CD4-positive, alpha-beta T cell (primary cell): Measurements from ENCODE around the gene TTC33. TPM values are rescaled to one million over a fixed set of nuclear protein-coding genes. Genes with fewer than 3 reads are reported as not detected.

Source experiments
- ATAC-seq: fragments of 200-7000 bp; cut with Tn5 transposase; one replicate; pipeline ENCODE4 v1.10.0; 2022; ENCODE audit warnings: mild to moderate bottlenecking; ENCODE audit not compliant: poor library complexity
- CTCF ChIA-PET: fragments of 350-600 bp; sonication (Branson Sonifier 250); formaldehyde crosslinking; loops from one replicate; lab custom pipeline; 2021; ENCODE audit warnings: antibody characterized with exemption, inconsistent platforms; lab: Charles Lee
- POLR2A ChIA-PET: fragments of 350-600 bp; sonication (Branson Sonifier 250); formaldehyde crosslinking; loops from one replicate; lab custom pipeline; 2021; ENCODE audit warnings: antibody characterized with exemption, inconsistent platforms; lab: Charles Lee
- DNase-seq, 14 experiments: peaks; one replicate each; pipeline ENCODE4 v3.0.0-alpha.2; 2013 to 2020; ENCODE audit warnings: mixed read lengths in 2 of 14
- H3K27ac ChIP-seq, 2 donors: one replicate each; pipeline versions ENCODE4 v1.5.1 to v1.7.0; 2013; ENCODE audit warnings: low read length in 2 of 2, low read depth in 1 of 2, mild to moderate bottlenecking in 1 of 2
- H3K27me3 ChIP-seq, 2 experiments: 1 replicate in 1 of 2; 2 replicates in 1 of 2; pipeline versions ENCODE4 v1.6.1 to v1.7.0; 2013; ENCODE audit warnings: low read length in 2 of 2, control low read depth in 1 of 2, mild to moderate bottlenecking in 1 of 2, moderate library complexity in 1 of 2; ENCODE audit not compliant: insufficient read depth in 2 of 2, control insufficient read depth in 1 of 2
- H3K36me3 ChIP-seq: one replicate; pipeline ENCODE4 v1.6.1; 2013; ENCODE audit warnings: low read length, control low read depth; ENCODE audit not compliant: insufficient read depth
- H3K4me1 ChIP-seq: one replicate; pipeline ENCODE4 v1.6.1; 2013; ENCODE audit warnings: low read length, control low read depth; ENCODE audit not compliant: insufficient read depth
- H3K4me3 ChIP-seq: one replicate; pipeline ENCODE4 v1.5.1; 2013; ENCODE audit warnings: mild to moderate bottlenecking, low read length, moderate library complexity
- H3K9me3 ChIP-seq, 2 experiments: 1 replicate in 1 of 2; 2 replicates in 1 of 2; pipeline versions ENCODE4 v1.6.1 to v1.7.0; 2013; ENCODE audit warnings: low read length in 2 of 2, mild to moderate bottlenecking in 2 of 2, control low read depth in 1 of 2, moderate library complexity in 1 of 2; ENCODE audit not compliant: control insufficient read depth in 1 of 2, insufficient read depth in 1 of 2
- H3K27ac Mint-ChIP-seq: one replicate; pipeline ENCODE4 v1.8.0; 2020; ENCODE audit warnings: mixed read lengths
- H3K27me3 Mint-ChIP-seq: one replicate; pipeline ENCODE4 v1.8.0; 2021; ENCODE audit warnings: mixed read lengths
- H3K36me3 Mint-ChIP-seq: one replicate; pipeline ENCODE4 v1.8.0; 2021; ENCODE audit warnings: low read depth, mixed read lengths
- H3K4me1 Mint-ChIP-seq: one replicate; pipeline ENCODE4 v1.8.0; 2021; ENCODE audit warnings: low read depth, mixed read lengths
- H3K4me3 Mint-ChIP-seq: one replicate; pipeline ENCODE4 v1.8.0; 2020; ENCODE audit warnings: mild to moderate bottlenecking, mixed read lengths
- H3K9me3 Mint-ChIP-seq: one replicate; pipeline ENCODE4 v1.8.0; 2020; ENCODE audit warnings: mixed read lengths
- intact Hi-C, 2 experiments: fragments of 100-400 bp; cut with DNase I in 1 of 2; cut with micrococcal nuclease in 1 of 2; formaldehyde crosslinking; loops; one replicate each; pipeline versions ENCODE4 v1.15.1 to v1.9.0; 2023 to 2025; cut with DNase I, micrococcal nuclease
- total RNA-seq, 174 experiments: library from RNA in 2 of 174; stranded (reverse) in 2 of 174; gene quantifications; one replicate each; pipeline ENCODE4 v1.2.3 and lab custom pipeline; 2021 to 2026
- TF ChIP-seq, protein P1 (sequence below): fragments of 200-600 bp; IDR thresholded peaks from one replicate; pipeline ENCODE4 v1.8.0; 2022; ENCODE audit warnings: antibody characterized with exemption, mild to moderate bottlenecking

TTC33 gene
- total RNA-seq, 2 experiments from 2014 or later, result 8.7 to 12.0 TPM

DNA sequence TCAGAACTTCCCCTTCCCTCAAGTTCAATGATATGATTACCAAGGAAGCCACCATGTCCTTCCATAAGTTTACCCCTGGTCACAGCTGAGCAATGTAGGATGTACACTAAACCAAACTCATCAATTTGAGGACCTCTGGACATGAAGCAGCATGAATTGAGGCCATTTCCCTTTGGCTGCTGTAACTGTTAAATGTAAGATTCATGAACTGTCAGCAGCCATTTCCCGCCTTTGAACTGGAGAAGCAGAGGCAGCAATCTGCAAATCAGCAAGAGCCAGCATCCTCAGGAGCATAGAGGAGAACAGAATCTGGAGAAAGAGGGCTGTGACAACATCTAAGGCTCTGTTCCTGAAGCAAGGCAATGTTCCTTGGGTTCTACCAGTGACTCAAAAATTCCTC, 180.3 kb downstream of the TTC33 start:
- ATAC-seq (no peak), DNase-seq (no peak)
- no peak overlapping the region for H3K27ac Mint-ChIP-seq
- peaks cover 23% of the 10 kb centered on the region for H3K4me1 Mint-ChIP-seq
- no peaks in the 10 kb centered on the region for H3K27me3 ChIP-seq
- no peak overlapping the region for H3K4me3 Mint-ChIP-seq
- no peaks in the 10 kb centered on the region for H3K27me3 Mint-ChIP-seq
- H3K9me3 ChIP-seq, result no peaks in the 10 kb centered on the region
- intact Hi-C loops, result no loop called here
- ChIA-PET CTCF (no interaction called here), POLR2A (no interaction called here)
- no peaks in the 10 kb centered on the region for H3K36me3 Mint-ChIP-seq
- TF ChIP-seq, protein P1, sequence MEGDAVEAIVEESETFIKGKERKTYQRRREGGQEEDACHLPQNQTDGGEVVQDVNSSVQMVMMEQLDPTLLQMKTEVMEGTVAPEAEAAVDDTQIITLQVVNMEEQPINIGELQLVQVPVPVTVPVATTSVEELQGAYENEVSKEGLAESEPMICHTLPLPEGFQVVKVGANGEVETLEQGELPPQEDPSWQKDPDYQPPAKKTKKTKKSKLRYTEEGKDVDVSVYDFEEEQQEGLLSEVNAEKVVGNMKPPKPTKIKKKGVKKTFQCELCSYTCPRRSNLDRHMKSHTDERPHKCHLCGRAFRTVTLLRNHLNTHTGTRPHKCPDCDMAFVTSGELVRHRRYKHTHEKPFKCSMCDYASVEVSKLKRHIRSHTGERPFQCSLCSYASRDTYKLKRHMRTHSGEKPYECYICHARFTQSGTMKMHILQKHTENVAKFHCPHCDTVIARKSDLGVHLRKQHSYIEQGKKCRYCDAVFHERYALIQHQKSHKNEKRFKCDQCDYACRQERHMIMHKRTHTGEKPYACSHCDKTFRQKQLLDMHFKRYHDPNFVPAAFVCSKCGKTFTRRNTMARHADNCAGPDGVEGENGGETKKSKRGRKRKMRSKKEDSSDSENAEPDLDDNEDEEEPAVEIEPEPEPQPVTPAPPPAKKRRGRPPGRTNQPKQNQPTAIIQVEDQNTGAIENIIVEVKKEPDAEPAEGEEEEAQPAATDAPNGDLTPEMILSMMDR, result no peak
- no peak overlapping the region for H3K4me3 ChIP-seq
- H3K9me3 Mint-ChIP-seq, result no peaks in the 10 kb centered on the region
- H3K4me1 ChIP-seq, result peaks cover 6% of the 10 kb centered on the region
- no peaks in the 10 kb centered on the region for H3K36me3 ChIP-seq
- no peak overlapping the region for H3K27ac ChIP-seq

- Mint-ChIP-seq H3K4me3 (no peak overlapping the region), H3K4me1 (peaks cover 7% of the 10 kb centered on the region), H3K27ac (no peak overlapping the region), H3K27me3 (no peaks in the 10 kb centered on the region), H3K9me3 (no peaks in the 10 kb centered on the region), H3K36me3 (no peaks in the 10 kb centered on the region)
- Histone ChIP-seq H3K4me3 (no peak overlapping the region), H3K36me3 (no peaks in the 10 kb centered on the region), H3K9me3 (no peaks in the 10 kb centered on the region), H3K27ac (no peak overlapping the region), H3K27me3 (no peaks in the 10 kb centered on the region), H3K4me1 (no peaks in the 10 kb centered on the region)
- no peak for ATAC-seq
- CTCF ChIA-PET, result no interaction called here
- no peak for DNase-seq
- POLR2A ChIA-PET, result no interaction called here
- TF ChIP-seq, protein P1, result no peak
- intact Hi-C loops, result no loop called here
Observed at GRCh38 chr5:40572937-40573336, 182.8 kb downstream of the TTC33 start.

GRCh38 chr5:40572391-40572790, 183.4 kb downstream of the TTC33 start:
- no peak overlapping the region for H3K27ac Mint-ChIP-seq
- intact Hi-C loops, result no loop called here
- TF ChIP-seq, protein P1, result no peak
- H3K4me3 ChIP-seq, result no peak overlapping the region
- H3K4me1 Mint-ChIP-seq, result peaks cover 7% of the 10 kb centered on the region
- no peak overlapping the region for H3K27ac ChIP-seq
- ChIA-PET CTCF (no interaction called here), POLR2A (no interaction called here)
- H3K27me3 Mint-ChIP-seq, result no peaks in the 10 kb centered on the region
- no peak for DNase-seq
- H3K4me1 ChIP-seq, result no peaks in the 10 kb centered on the region
- no peaks in the 10 kb centered on the region for H3K36me3 ChIP-seq
- H3K27me3 ChIP-seq, result no peaks in the 10 kb centered on the region
- no peaks in the 10 kb centered on the region for H3K36me3 Mint-ChIP-seq
- no peaks in the 10 kb centered on the region for H3K9me3 Mint-ChIP-seq
- H3K4me3 Mint-ChIP-seq, result no peak overlapping the region
- H3K9me3 ChIP-seq, result no peaks in the 10 kb centered on the region
- no peak for ATAC-seq
